MCF 10A (cell line): Measurements from ENCODE around the gene PIANP. TPM values are rescaled to one million over a fixed set of nuclear protein-coding genes. Genes with fewer than 3 reads are reported as not detected.

Experiments used
- BruUV-seq: library from RNA; stranded (reverse); fragments of 400-500 nt; replicated peaks from 2 replicates; lab custom pipeline; 2021; lab: Mats Ljungman, UMichigan
- CTCF ChIA-PET: fragments of 300-600 bp; sonication (Branson Sonifier 250); formaldehyde crosslinking; extraction: SDS; loops from one replicate; lab custom pipeline; 2021; ENCODE audit warnings: antibody characterized with exemption, inconsistent platforms; lab: Yijun Ruan, JAX
- POLR2A ChIA-PET: fragments of 300-600, 350-650 bp; sonication (Branson Sonifier 250); formaldehyde crosslinking; extraction: SDS; loops from one replicate; lab custom pipeline; 2020; ENCODE audit warnings: antibody characterized with exemption, inconsistent platforms; lab: Yijun Ruan, JAX
- DNase-seq: peaks from one replicate; pipeline ENCODE4 v3.0.0-alpha.2; 2018; ENCODE audit not compliant: unreplicated experiment
- H3K27ac Mint-ChIP-seq: one replicate; pipeline ENCODE4 v1.8.0; 2022; ENCODE audit warnings: mild to moderate bottlenecking, low read depth, mixed read lengths; ENCODE audit not compliant: unreplicated experiment
- H3K27me3 Mint-ChIP-seq: one replicate; pipeline ENCODE4 v1.8.0; 2022; ENCODE audit warnings: mixed read lengths; ENCODE audit not compliant: insufficient read depth, unreplicated experiment
- H3K36me3 Mint-ChIP-seq: one replicate; pipeline ENCODE4 v1.8.0; 2022; ENCODE audit warnings: mild to moderate bottlenecking, moderate library complexity, mixed read lengths; ENCODE audit not compliant: insufficient read depth, unreplicated experiment
- H3K4me1 Mint-ChIP-seq: one replicate; pipeline ENCODE4 v1.8.0; 2022; ENCODE audit warnings: mixed read lengths; ENCODE audit not compliant: insufficient read depth, unreplicated experiment
- H3K4me3 Mint-ChIP-seq: one replicate; pipeline ENCODE4 v1.8.0; 2022; ENCODE audit warnings: mild to moderate bottlenecking, moderate library complexity, mixed read lengths; ENCODE audit not compliant: unreplicated experiment
- H3K9me3 Mint-ChIP-seq: one replicate; pipeline ENCODE4 v1.8.0; 2022; ENCODE audit warnings: mixed read lengths; ENCODE audit not compliant: unreplicated experiment
- intact Hi-C: fragments of 100-400 bp; cut with micrococcal nuclease; formaldehyde crosslinking; loops from 2 replicates; pipeline ENCODE4 v1.14.1; 2022
- total RNA-seq: library from RNA; stranded (reverse); gene quantifications from 2 replicates; pipeline ENCODE4 v1.2.3, GENCODE V29; 2022
- TF ChIP-seq, protein P1 (sequence below): fragments of 200-600 bp; IDR thresholded peaks from one replicate; pipeline ENCODE4 v1.8.0; 2022; ENCODE audit warnings: antibody characterized with exemption, mild to moderate bottlenecking; ENCODE audit not compliant: unreplicated experiment

Gene PIANP
- total RNA-seq, 1 experiment from 2014 or later: not detected

DNA sequence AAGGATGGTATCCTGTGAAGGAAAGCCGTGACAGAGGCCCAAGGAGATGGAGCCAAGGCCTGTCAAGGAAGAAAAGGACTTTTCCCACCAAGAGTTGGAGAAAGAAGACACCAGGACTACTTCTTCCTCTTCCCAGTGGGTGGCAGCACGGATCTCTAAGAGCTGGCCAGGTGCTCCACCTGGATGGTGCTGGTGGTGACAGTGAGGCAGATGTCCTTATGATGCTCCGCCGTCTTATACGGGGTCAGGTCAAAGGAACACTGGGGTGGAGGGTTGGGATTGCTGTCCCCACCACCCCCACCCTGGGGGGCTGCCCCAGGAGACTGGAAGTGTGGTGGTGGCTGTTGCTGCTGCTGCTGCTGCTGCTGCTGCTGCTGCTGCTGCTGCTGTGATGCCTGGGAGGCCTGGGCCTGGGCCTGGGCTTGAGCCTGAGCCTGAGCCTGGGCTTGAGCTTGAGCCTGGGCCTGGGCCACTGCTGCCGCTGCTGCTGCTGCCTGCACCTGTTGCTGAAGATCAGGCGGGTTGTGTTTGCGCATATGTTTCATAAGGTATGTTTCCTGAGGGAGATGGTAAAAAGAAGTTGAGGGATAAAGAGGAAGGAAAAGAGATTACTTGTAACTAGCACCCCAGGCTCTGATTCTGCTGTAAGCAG is 32.9 kb downstream of the PIANP start:
- Mint-ChIP-seq H3K27me3 (no peaks in the 10 kb centered on the region), H3K9me3 (no peaks in the 10 kb centered on the region), H3K4me1 (no peaks in the 10 kb centered on the region), H3K36me3 (peaks cover 65% of the 10 kb centered on the region), H3K4me3 (no peak overlapping the region), H3K27ac (no peak overlapping the region)
- BruUV-seq: no TSS peak
- ChIA-PET CTCF (interaction anchor here (0.5 to 3.0 kb wide), 9 partner anchors 11 to 205 kb away, joined by 3 to 10 read pairs (median 4); partner anchors contain the start of gene ZNF384), POLR2A (interaction anchor here (1.3 kb wide), 1 partner anchor 22 kb away, joined by 3 read pairs; the partner anchor contains the start of gene ZNF384)
- intact Hi-C loops: no loop called here
- TF ChIP-seq, protein P1, sequence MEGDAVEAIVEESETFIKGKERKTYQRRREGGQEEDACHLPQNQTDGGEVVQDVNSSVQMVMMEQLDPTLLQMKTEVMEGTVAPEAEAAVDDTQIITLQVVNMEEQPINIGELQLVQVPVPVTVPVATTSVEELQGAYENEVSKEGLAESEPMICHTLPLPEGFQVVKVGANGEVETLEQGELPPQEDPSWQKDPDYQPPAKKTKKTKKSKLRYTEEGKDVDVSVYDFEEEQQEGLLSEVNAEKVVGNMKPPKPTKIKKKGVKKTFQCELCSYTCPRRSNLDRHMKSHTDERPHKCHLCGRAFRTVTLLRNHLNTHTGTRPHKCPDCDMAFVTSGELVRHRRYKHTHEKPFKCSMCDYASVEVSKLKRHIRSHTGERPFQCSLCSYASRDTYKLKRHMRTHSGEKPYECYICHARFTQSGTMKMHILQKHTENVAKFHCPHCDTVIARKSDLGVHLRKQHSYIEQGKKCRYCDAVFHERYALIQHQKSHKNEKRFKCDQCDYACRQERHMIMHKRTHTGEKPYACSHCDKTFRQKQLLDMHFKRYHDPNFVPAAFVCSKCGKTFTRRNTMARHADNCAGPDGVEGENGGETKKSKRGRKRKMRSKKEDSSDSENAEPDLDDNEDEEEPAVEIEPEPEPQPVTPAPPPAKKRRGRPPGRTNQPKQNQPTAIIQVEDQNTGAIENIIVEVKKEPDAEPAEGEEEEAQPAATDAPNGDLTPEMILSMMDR: no peak
- DNase-seq: peak; percentile 34

DNA sequence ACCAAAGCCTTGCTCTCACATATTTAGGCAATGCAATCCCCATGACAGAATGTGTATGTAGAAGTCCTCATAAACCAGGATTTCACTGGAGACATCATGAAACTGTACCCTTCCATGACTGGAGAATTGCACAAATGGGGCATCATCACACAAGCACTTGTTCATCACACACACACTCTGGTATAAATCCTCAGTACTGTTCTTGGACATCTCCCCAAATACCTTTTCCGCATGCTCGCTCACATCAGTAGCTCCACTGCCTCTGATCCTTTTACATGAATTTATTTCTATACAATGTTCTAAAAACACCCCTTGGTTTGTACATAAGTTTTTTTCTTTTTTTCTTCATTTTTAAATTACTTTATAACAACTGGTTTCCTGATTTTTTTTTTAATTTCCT is 34.4 kb downstream of the PIANP start:
- no peaks in the 10 kb centered on the region for H3K9me3 Mint-ChIP-seq
- CTCF ChIA-PET: interaction anchor here (1.0 to 1.6 kb wide), 3 partner anchors 18 to 23 kb away, joined by 3 to 4 read pairs (median 4); partner anchors contain the start of gene ZNF384
- TF ChIP-seq, protein P1: no peak
- H3K36me3 Mint-ChIP-seq: peaks cover 59% of the 10 kb centered on the region
- POLR2A ChIA-PET: interaction anchor here (0.6 kb wide), 1 partner anchor 13 kb away, joined by 3 read pairs; no protein-coding TSS in a partner anchor
- no TSS peak for BruUV-seq
- no peak overlapping the region for H3K27ac Mint-ChIP-seq
- no peak for DNase-seq
- H3K4me1 Mint-ChIP-seq: peaks cover 8% of the 10 kb centered on the region
- H3K4me3 Mint-ChIP-seq: no peak overlapping the region
- no peaks in the 10 kb centered on the region for H3K27me3 Mint-ChIP-seq
- intact Hi-C loops: no loop called here

GRCh38 chr12:6664902-6665301 is 35.7 kb downstream of the PIANP start:
- peak overlapping the region; percentile 47 for H3K27ac Mint-ChIP-seq
- no peak for DNase-seq
- CTCF ChIA-PET: interaction anchor here (0.7 to 1.3 kb wide), 4 partner anchors 9 to 469 kb away, joined by 3 to 4 read pairs (median 3); partner anchors contain the start of gene MLF2
- peaks cover 55% of the 10 kb centered on the region for H3K36me3 Mint-ChIP-seq
- H3K27me3 Mint-ChIP-seq: no peaks in the 10 kb centered on the region
- intact Hi-C loops: no loop called here
- TF ChIP-seq, protein P1: no peak
- POLR2A ChIA-PET: interaction anchor here (1.3 to 2.9 kb wide), 6 partner anchors 16 to 186 kb away, joined by 3 to 48 read pairs (median 6); partner anchors contain the start of genes CDCA3, COPS7A, LPAR5 and USP5
- H3K4me1 Mint-ChIP-seq: peaks cover 8% of the 10 kb centered on the region
- no peaks in the 10 kb centered on the region for H3K9me3 Mint-ChIP-seq
- no TSS peak for BruUV-seq
- H3K4me3 Mint-ChIP-seq: no peak overlapping the region
